Prostate gland (tissue), 2 donors: ENCODE measurements around the gene GRK2.

ENCODE experiments used
- POLR2A ChIP-seq: fragments of 450-650 bp; IDR thresholded peaks from one replicate; pipeline ENCODE4 v1.6.1; 2016; ENCODE audit warnings: antibody characterized with exemption, mild to moderate bottlenecking
- POLR2AphosphoS5 ChIP-seq: sonication (generic); formaldehyde crosslinking; IDR thresholded peaks from one replicate; pipeline ENCODE4 v1.6.1; 2017; ENCODE audit warnings: antibody characterized with exemption
- TF ChIP-seq, protein P1 (sequence below), 4 experiments: fragments of 200-600 bp in 2 of 4; fragments of 450-650 bp in 2 of 4; sonication (generic) in 2 of 4; IDR thresholded peaks; 1 replicate in 3 of 4; 2 replicates in 1 of 4; pipeline ENCODE4 v1.5.1; 2016 to 2019; ENCODE audit warnings: antibody characterized with exemption in 4 of 4, mild to moderate bottlenecking in 2 of 4, moderate library complexity in 2 of 4

DNA sequence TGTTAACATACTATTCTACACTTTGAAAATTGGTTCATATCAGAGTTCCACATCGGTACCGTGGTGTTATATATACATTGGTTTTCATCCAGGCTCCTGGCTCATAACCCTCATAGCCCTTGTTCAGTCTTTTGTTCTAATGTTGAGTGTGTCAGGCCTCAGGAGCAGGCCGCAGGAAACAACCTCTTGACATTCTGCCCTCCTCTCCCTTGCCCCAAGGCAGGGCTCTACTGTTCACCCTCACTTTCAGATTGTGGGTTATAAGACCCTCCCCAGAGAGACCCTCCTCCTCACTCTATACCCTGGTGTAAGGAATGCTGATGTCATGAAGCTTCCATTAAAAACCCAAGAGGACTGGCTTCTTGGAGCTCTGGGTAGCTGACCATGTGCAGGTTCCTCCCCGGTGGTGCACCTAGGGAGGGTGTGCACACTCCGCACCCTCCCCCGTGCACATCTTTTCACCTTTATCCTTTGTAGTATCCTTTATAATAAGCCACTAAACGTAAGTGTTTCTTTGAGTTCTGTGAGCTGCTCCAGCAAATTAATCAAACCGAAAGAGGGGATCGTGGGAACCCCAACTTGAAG, 49.1 kb downstream of the GRK2 start:
- no peak for TF ChIP-seq POLR2A
- TF ChIP-seq, protein P1, sequence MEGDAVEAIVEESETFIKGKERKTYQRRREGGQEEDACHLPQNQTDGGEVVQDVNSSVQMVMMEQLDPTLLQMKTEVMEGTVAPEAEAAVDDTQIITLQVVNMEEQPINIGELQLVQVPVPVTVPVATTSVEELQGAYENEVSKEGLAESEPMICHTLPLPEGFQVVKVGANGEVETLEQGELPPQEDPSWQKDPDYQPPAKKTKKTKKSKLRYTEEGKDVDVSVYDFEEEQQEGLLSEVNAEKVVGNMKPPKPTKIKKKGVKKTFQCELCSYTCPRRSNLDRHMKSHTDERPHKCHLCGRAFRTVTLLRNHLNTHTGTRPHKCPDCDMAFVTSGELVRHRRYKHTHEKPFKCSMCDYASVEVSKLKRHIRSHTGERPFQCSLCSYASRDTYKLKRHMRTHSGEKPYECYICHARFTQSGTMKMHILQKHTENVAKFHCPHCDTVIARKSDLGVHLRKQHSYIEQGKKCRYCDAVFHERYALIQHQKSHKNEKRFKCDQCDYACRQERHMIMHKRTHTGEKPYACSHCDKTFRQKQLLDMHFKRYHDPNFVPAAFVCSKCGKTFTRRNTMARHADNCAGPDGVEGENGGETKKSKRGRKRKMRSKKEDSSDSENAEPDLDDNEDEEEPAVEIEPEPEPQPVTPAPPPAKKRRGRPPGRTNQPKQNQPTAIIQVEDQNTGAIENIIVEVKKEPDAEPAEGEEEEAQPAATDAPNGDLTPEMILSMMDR (IDR thresholded peaks at IDR 0.05) = no peak
- TF ChIP-seq POLR2AphosphoS5 = no peak
